HCT116 (cell line): ENCODE data around the gene GNPTG. TPM values are rescaled to one million over a fixed set of nuclear protein-coding genes. Genes with fewer than 3 reads are reported as not detected.

Experiments
- ATAC-seq: fragments of 200-7000 bp; cut with Tn5 transposase; 2 replicates; pipeline ENCODE4 v1.9.1; 2020; ENCODE audit warnings: mild to moderate bottlenecking, moderate library complexity
- BruUV-seq: library from RNA; stranded (reverse); fragments of 400-500 nt; replicated peaks from 2 replicates; lab custom pipeline; 2021; lab: Mats Ljungman, UMichigan
- CTCF ChIA-PET: fragments of 300-600 bp; sonication (Branson Sonifier 250); formaldehyde crosslinking; loops from one replicate; lab custom pipeline; 2021; ENCODE audit warnings: antibody characterized with exemption; lab: Charles Lee
- POLR2A ChIA-PET: fragments of 300-600, 350-600 bp; sonication (Branson Sonifier 250); formaldehyde crosslinking; loops from one replicate; lab custom pipeline; 2021; ENCODE audit warnings: antibody characterized with exemption; lab: Charles Lee
- RAD21 ChIA-PET, 2 experiments: fragments of 300-600 bp; sonication (Branson Sonifier 250); formaldehyde crosslinking; loops; one replicate each; lab custom pipeline; 2023; ENCODE audit warnings: low total read pairs in 2 of 2; ENCODE audit not compliant: uncharacterized antibody in 2 of 2, unreplicated experiment in 2 of 2, low non-redundant PET in 1 of 2; lab: Charles Lee
- DNase-seq: peaks from one replicate; pipeline ENCODE4 v3.0.0-alpha.2; 2010; ENCODE audit warnings: low read depth, low spot score
- H2AFZ ChIP-seq: fragments of 200-600 bp; shearing (Covaris generic), sonication (generic); 2 replicates; pipeline ENCODE4 v1.6.1; 2017; ENCODE audit warnings: low read depth, mixed run types, mixed read lengths, antibody characterized with exemption, low read length; ENCODE audit not compliant: poor library complexity, severe bottlenecking
- H3K27ac ChIP-seq: 2 replicates; pipeline ENCODE4 v1.5.1; 2012; ENCODE audit warnings: low read depth, low read length
- H3K27me3 ChIP-seq: fragments of 200-600 bp; sonication (generic); 2 replicates; pipeline ENCODE4 v1.6.1; 2016; ENCODE audit warnings: mixed run types, low read length, mixed read lengths; ENCODE audit not compliant: insufficient read depth
- H3K36me3 ChIP-seq, 2 experiments: fragments of 200-500 bp in 1 of 2; fragments of 200-600 bp in 1 of 2; sonication (Bioruptor generic) in 1 of 2; sonication (generic) in 1 of 2; 2 replicates each; pipeline versions ENCODE4 v1.5.1 to v1.6.1; 2014 to 2016; ENCODE audit warnings: low read length in 2 of 2, inconsistent platforms in 1 of 2, mixed read lengths in 1 of 2, mixed run types in 1 of 2; ENCODE audit not compliant: insufficient read depth in 2 of 2, control insufficient read depth in 1 of 2
- H3K4me1 ChIP-seq, 2 experiments: fragments of 200-600 bp in 1 of 2; sonication (generic) in 1 of 2; 2 replicates each; pipeline versions ENCODE4 v1.5.1 to v1.6.1; 2012 to 2017; ENCODE audit warnings: low read length in 2 of 2, inconsistent platforms in 1 of 2, mild to moderate bottlenecking in 1 of 2, mixed read lengths in 1 of 2, mixed run types in 1 of 2, moderate library complexity in 1 of 2; ENCODE audit not compliant: insufficient read depth in 2 of 2, control insufficient read depth in 1 of 2
- H3K4me2 ChIP-seq: fragments of 200-600 bp; sonication (generic); 2 replicates; pipeline ENCODE4 v1.6.1; 2017; ENCODE audit warnings: mixed run types, low read length, mixed read lengths
- H3K4me3 ChIP-seq, 2 experiments: fragments of 200-600 bp in 1 of 2; sonication (generic) in 1 of 2; replicated peaks in 1 of 2; 2 replicates each; pipeline ENCODE4 v1.5.1; 2011 to 2016; ENCODE audit warnings: low read length in 2 of 2, control low read depth in 1 of 2, low read depth in 1 of 2, mild to moderate bottlenecking in 1 of 2, mixed read lengths in 1 of 2, mixed run types in 1 of 2
- H3K79me2 ChIP-seq: fragments of 200-600 bp; sonication (generic); 2 replicates; pipeline ENCODE4 v1.6.1; 2017; ENCODE audit warnings: mild to moderate bottlenecking, mixed run types, low read length, moderate library complexity, mixed read lengths; ENCODE audit not compliant: insufficient read depth
- H3K9ac ChIP-seq: fragments of 200-600 bp; sonication (generic); 2 replicates; pipeline ENCODE4 v1.6.1; 2016; ENCODE audit warnings: low read length, mixed read lengths
- H3K9me2 ChIP-seq: fragments of 200-600 bp; sonication (generic), shearing (Covaris generic); 2 replicates; pipeline ENCODE4 v1.6.1; 2017; ENCODE audit warnings: mixed run types, mild to moderate bottlenecking, moderate library complexity; ENCODE audit not compliant: insufficient read depth
- H3K9me3 ChIP-seq, 2 experiments: fragments of 200-500 bp in 1 of 2; fragments of 200-600 bp in 1 of 2; sonication (Bioruptor generic) in 1 of 2; sonication (generic) in 1 of 2; 2 replicates each; pipeline ENCODE4 v1.6.1; 2014 to 2017; ENCODE audit warnings: low read length in 2 of 2, mixed read lengths in 2 of 2, inconsistent platforms in 1 of 2, low read depth in 1 of 2, mild to moderate bottlenecking in 1 of 2, mixed run types in 1 of 2, moderate library complexity in 1 of 2; ENCODE audit not compliant: control insufficient read depth in 1 of 2, insufficient read depth in 1 of 2
- H4K20me1 ChIP-seq: fragments of 200-600 bp; sonication (generic), shearing (Covaris generic); 2 replicates; pipeline ENCODE4 v1.6.1; 2017; ENCODE audit warnings: mixed run types, mild to moderate bottlenecking, moderate library complexity; ENCODE audit not compliant: insufficient read depth
- CEBPB ChIP-seq: IDR thresholded peaks from 2 replicates; pipeline ENCODE4 v1.6.1; 2012; ENCODE audit warnings: low read depth
- ELF1 ChIP-seq: IDR thresholded peaks from 2 replicates; pipeline ENCODE4 v1.6.1; 2012; ENCODE audit warnings: low read depth, borderline replicate concordance
- EZH2 ChIP-seq: fragments of 200-600 bp; sonication (generic); IDR thresholded peaks from 2 replicates; pipeline ENCODE4 v1.6.1; 2017; ENCODE audit warnings: antibody characterized with exemption, mixed run types
- FOSL1 ChIP-seq: IDR thresholded peaks from 2 replicates; pipeline ENCODE4 v1.6.1; 2012; ENCODE audit warnings: low read depth
- JUND ChIP-seq: IDR thresholded peaks from 2 replicates; pipeline ENCODE4 v1.6.1; 2012
- POLR2A ChIP-seq: IDR thresholded peaks from 2 replicates; pipeline ENCODE4 v1.7.0; 2011; ENCODE audit warnings: borderline replicate concordance; ENCODE audit not compliant: insufficient read depth, insufficient read length; ENCODE audit errors: extremely low read depth
- POLR2AphosphoS5 ChIP-seq: IDR thresholded peaks from 2 replicates; pipeline ENCODE4 v1.6.1; 2011; ENCODE audit warnings: mild to moderate bottlenecking, low read depth, low read length, moderate library complexity
- RAD21 ChIP-seq: IDR thresholded peaks from 2 replicates; pipeline ENCODE4 v1.6.1; 2012; ENCODE audit warnings: low read depth, mild to moderate bottlenecking
- SIN3A ChIP-seq: IDR thresholded peaks from 2 replicates; pipeline ENCODE4 v1.6.1; 2012; ENCODE audit warnings: low read depth
- SP1 ChIP-seq: IDR thresholded peaks from 2 replicates; pipeline ENCODE4 v1.6.1; 2012; ENCODE audit warnings: low read depth
- SRF ChIP-seq: IDR thresholded peaks from 2 replicates; pipeline ENCODE4 v1.6.1; 2012; ENCODE audit warnings: low read depth
- YY1 ChIP-seq: IDR thresholded peaks from 2 replicates; pipeline ENCODE4 v1.6.1; 2011; ENCODE audit warnings: low read length, low read depth, moderate library complexity, mild to moderate bottlenecking; ENCODE audit not compliant: insufficient replicate concordance; ENCODE audit errors: extremely low read depth
- ZFX ChIP-seq: fragments of 450-650 bp; IDR thresholded peaks from 2 replicates; pipeline ENCODE4 v1.6.1; 2017
- intact Hi-C: fragments of 100-400 bp; cut with micrococcal nuclease; formaldehyde crosslinking; loops from 2 replicates; pipeline ENCODE4 v1.10.0; 2022
- total RNA-seq: library from RNA; stranded (reverse); gene quantifications from one replicate; pipeline ENCODE4 v1.2.1, GENCODE V29; 2021; ENCODE audit not compliant: unreplicated experiment
- TF ChIP-seq, protein P1 (sequence below): IDR thresholded peaks from 2 replicates; pipeline ENCODE4 v1.6.1; 2012
- TF ChIP-seq, protein P2 (sequence below): IDR thresholded peaks from 2 replicates; pipeline ENCODE4 v1.6.1; 2012
- TF ChIP-seq, protein P3 (sequence below): IDR thresholded peaks from 2 replicates; pipeline ENCODE4 v1.6.1; 2011; ENCODE audit warnings: mild to moderate bottlenecking, low read length, moderate library complexity; ENCODE audit not compliant: insufficient replicate concordance; ENCODE audit errors: extremely low read depth

Gene GNPTG
- total RNA-seq, 1 experiment from 2014 or later, result 35.2 TPM

DNA sequence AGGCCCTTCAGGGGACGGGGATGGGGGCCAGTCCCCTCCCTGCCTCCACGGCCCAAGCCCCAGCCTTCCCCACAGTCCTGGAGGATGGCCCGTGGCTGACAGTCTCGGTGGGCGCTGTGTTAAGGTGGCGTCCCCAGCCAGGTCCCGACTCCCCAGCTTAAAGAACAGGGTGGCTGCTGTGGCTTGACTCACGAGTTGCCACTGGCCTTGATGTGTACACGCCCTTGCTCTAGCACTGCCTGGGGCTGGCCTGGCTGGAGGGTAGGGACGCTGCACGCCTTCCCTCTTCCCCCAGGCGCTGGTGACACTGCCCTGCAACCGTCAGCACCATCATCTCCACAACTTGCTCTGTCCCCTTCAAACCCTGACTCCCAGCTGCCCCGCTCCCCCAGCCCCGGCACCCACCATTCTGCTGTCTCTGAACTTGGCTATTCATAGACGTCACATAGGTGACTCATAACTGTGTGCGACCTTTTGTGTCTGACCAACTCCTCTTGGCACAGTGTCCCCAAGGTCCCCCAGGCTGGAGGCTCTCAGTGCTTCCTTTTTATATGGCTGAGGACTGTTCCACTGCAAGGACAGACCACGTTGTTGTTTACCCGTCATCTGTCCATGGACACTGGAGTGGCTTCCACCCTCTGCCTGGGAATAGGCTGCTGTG, 6.3 kb downstream of the GNPTG start:
- CTCF ChIA-PET, result interaction anchor here (0.7 kb wide), 1 partner anchor 57 kb away, joined by 3 read pairs; no protein-coding TSS in a partner anchor
- ATAC-seq (peak; percentile 86), DNase-seq (peak; percentile 64)
- Histone ChIP-seq H3K9me3 (no peaks in the 10 kb centered on the region), H3K79me2 (peaks cover 90% of the 10 kb centered on the region), H3K4me1 (peaks cover 23 to 36% of the 10 kb centered on the region in 2 experiments), H3K9me2 (no peaks in the 10 kb centered on the region), H3K27ac (peak overlapping the region; percentile 85), H4K20me1 (no peaks in the 10 kb centered on the region), H3K36me3 (peaks cover 12 to 22% of the 10 kb centered on the region in 2 experiments), H3K27me3 (no peaks in the 10 kb centered on the region), H3K9ac (peak overlapping the region; percentile 64), H3K4me3 (peak overlapping the region; percentile 26 to 50), H2AFZ (no peak overlapping the region), H3K4me2 (peak overlapping the region; percentile 83)
- POLR2A ChIA-PET, result interaction anchor here (1.1 to 1.5 kb wide), 2 partner anchors 61 to 63 kb away, joined by 3 to 5 read pairs; partner anchors contain the start of gene UQCC4
- BruUV-seq, result no TSS peak
- RAD21 ChIA-PET, result interaction anchor here in 1 of 2 experiments (0.6 kb wide), 1 partner anchor 37 kb away, joined by 3 read pairs; no protein-coding TSS in a partner anchor
- intact Hi-C loops, result no loop called here
- TF ChIP-seq JUND (peak; percentile 63), SRF (no peak), POLR2AphosphoS5 (peak; percentile 33; the same call in 1 of the 2 replicates), SIN3A (no peak), ELF1 (no peak), ZFX (no peak), POLR2A (no peak), EZH2 (no peak), RAD21 (no peak), SP1 (no peak; the same call in 1 of the 2 replicates), CEBPB (no peak), FOSL1 (no peak; the same call in 1 of the 2 replicates), YY1 (no peak)
- TF ChIP-seq, protein P1, sequence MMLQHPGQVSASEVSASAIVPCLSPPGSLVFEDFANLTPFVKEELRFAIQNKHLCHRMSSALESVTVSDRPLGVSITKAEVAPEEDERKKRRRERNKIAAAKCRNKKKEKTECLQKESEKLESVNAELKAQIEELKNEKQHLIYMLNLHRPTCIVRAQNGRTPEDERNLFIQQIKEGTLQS, result no peak
- TF ChIP-seq, protein P2, sequence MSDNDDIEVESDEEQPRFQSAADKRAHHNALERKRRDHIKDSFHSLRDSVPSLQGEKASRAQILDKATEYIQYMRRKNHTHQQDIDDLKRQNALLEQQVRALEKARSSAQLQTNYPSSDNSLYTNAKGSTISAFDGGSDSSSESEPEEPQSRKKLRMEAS, result peak; percentile 13; the same call in 1 of the 2 replicates
- TF ChIP-seq, protein P3, sequence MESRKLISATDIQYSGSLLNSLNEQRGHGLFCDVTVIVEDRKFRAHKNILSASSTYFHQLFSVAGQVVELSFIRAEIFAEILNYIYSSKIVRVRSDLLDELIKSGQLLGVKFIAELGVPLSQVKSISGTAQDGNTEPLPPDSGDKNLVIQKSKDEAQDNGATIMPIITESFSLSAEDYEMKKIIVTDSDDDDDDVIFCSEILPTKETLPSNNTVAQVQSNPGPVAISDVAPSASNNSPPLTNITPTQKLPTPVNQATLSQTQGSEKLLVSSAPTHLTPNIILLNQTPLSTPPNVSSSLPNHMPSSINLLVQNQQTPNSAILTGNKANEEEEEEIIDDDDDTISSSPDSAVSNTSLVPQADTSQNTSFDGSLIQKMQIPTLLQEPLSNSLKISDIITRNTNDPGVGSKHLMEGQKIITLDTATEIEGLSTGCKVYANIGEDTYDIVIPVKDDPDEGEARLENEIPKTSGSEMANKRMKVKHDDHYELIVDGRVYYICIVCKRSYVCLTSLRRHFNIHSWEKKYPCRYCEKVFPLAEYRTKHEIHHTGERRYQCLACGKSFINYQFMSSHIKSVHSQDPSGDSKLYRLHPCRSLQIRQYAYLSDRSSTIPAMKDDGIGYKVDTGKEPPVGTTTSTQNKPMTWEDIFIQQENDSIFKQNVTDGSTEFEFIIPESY, result no peak
